M059J (cell line): ENCODE measurements around the gene MBL2. TPM values are rescaled to one million over a fixed set of nuclear protein-coding genes. Genes with fewer than 3 reads are reported as not detected.

Source experiments
- DNase-seq: peaks from one replicate; pipeline ENCODE4 v3.0.0-alpha.2; 2012; ENCODE audit warnings: low read depth
- total RNA-seq: library from RNA; depleted of rRNA; stranded (reverse); fragments of >200 nt; shearing (Covaris generic); gene quantifications from 2 replicates; pipeline ENCODE4 v1.2.3, GENCODE V29; 2014

The MBL2 gene
- total RNA-seq, 1 experiment from 2014 or later, result 0.02 TPM

DNA sequence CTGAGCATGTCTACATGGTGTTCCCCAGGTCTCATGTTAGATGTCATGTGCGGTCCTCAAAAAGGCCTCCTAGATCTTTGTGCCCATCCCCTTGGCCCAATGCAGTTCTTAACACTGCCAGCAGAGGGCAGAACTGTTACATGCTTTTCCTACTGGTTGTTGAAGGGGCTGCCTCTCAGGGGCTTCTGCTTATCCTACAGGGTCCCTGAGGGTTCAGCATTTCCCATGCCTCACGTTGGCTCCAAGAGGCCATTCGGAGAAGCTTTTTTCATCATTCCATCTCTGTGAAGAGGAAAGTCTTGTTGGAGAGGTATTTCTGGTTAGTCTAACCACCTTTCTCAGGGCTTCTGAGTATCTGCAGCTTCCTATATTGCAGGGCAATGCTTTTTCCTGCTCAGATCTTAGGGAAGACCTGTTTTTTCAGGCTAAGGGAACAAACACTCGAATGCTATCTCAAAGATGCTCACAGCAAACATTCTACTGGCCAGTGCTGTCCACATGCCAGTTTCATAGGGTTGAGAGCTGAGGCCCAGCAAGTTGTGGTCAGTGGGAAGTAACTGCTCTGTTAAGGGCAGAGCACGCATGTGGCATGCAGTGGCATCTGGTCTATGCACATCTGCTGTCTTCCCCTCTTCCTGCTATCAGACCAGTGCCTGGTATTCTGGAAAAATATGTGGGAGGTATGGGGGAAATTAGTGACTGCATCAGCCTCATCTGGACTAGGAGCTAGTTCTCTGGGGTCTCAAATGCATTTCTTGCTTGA lies 31.5 kb downstream of the MBL2 start:
- DNase-seq, result peak; percentile 34

- no peak for DNase-seq
Measured at GRCh38 chr10:52740155-52740549, 32.4 kb downstream of the MBL2 start.

GRCh38 chr10:52739380-52740154 lies 33.0 kb downstream of the MBL2 start:
- no peak for DNase-seq

DNA sequence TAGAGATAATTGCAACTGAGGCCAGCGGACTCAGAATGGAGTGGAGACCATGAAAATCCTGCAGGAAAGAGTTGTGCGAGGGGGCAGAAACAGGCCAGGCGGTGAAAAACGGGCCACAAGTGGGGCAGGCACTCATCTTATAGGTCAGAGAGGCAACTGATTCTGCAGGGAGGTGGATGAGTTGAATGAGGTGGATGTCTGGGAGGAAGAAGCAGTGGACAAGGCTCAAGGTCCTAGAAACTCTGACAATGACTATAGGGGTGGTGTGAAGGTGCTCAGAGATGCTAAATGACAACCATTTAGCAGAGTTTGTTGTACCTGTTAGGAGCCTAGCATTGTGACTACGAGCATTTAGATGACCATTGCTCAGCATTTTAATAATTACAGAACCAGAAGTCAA lies 33.6 kb downstream of the MBL2 start:
- no peak for DNase-seq

DNA sequence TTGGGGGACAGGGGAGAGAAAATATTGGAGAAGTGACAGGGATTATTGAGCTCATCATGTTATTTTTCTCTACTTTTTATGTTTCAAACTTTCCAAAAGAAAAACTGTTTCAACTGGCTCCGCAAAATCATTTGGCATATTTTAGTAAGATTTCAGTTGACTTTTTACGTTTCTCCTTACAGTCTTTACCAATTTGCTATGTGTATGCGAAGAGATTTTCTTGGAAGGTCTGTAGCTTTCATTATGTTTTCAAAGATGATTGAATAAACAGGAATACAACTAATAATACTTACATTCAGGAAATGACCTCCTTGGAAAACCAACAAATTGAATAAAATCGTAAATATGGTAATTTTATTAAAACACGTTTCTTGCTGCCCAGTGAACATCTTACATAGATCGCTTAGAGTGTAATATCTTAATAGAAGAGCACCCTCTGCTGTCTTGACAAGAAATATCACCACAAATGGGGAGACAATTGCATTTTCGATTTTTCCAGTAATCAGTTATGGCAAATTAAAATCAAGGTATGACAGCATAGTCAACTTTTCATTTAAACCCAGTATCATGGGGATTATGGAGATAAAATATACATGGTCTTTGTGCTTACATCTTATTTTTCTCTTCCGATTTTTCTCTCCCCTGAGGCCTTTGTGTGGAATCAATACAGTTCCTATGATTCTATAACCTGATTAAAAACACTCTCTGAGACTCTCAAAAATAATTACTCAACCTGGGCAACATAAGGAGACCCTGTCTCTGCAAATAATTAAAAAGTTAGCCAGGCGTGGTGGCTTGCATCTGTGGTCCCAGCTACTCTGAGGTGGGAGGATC lies 43.1 kb downstream of the MBL2 start:
- DNase-seq, result peak; percentile 32

- DNase-seq, result no peak
Measured at GRCh38 chr10:52720018-52720417, 52.6 kb downstream of the MBL2 start.
